CD4-positive, alpha-beta T cell treated with Interleukin-15 for 4 hours (primary cell): Measurements from ENCODE around the gene SRGAP2B.
"Not testable (repeated sequence)": the region's sequence is repeated elsewhere in the genome, so short reads cannot be mapped to it uniquely, and the experiment has no call there.

Experiments used
- DNase-seq: peaks from one replicate; pipeline ENCODE4 v3.0.0-alpha.2; 2020; ENCODE audit warnings: low spot score

The SRGAP2B gene

DNA sequence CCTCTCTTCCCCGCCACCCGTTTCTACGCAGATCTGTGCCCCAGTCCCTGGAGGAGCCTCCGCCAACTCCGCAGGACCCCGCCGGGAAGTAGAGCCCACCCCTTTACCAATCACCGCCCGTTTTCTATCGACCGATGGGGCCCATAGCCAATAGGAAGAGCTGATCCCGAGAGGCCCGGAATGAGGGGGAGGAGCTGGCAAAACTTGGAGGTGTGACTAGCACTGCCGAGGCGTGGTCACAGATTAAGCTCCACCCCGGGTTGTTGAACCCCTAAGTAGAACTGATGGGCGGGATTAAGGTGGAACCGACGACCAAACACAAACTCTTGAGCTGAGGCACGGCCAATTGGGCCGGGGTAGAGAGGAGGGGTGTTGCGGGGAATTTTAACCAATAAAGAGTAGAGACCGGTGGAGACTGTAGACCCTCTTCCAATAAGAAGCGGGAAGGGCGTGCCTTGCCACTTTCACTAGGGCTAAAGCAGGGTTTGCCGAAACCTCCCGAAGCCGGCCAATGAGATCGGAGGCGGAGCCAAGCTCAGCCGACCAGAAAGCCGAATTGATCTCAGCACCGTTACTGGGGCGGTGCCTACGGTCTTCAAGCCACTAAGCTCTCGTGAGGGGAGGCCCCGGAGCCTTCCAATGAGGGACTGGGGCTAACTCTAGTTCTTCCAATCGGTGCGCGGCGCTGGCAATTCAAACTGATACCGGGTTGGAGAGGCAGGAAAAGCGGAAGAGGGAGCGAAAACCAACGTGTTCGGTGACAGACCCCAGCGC lies at the start of gene SRGAP2B, which contains the start of gene FAM72D:
TSS of gene SRGAP2B (minus strand) at position 45 of the 774 bp plus-strand sequence. CDS start 2,427 bp downstream, outside the sequence.
TSS of gene FAM72D (plus strand) at position 691 of the 774 bp plus-strand sequence. CDS start 874 bp downstream, outside the sequence.
- not testable (repeated sequence) for DNase-seq

DNA sequence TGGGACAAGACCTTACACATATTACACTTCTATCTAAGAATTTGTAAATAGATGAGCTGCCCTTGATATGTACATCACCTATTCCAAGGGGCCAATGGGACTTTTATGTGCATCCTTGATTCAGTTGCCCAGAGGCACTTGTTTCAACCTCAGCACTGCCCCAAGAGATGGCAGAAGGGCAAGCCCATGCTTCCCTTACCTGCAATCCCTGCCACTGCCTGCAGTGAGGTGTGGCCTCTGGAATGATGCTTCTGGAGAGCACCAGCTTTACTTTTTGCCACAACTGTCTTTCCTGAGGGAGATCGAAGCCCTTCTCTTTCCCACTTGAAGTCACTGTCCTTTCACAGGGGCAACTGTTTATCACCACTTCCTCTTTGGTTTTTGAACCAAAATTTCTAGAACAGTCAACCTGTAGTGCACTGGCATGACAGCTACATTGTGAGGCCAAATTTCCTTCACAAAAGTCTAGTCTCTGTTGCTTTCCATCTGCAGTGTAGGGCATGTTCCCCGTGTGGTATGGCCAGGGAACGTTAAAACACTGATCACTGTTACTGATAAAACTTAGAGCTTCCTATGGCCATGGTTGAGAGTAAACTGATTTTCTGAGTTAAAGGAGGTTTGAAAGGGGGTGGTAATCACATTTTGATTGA lies 49.3 kb upstream of the SRGAP2B start:
- DNase-seq = not testable (repeated sequence)

GRCh38 chr1:145140549-145140948 lies 45.4 kb upstream of the SRGAP2B start:
- not testable (repeated sequence) for DNase-seq

- not testable (repeated sequence) for DNase-seq
Observed at GRCh38 chr1:145134476-145134875, 39.3 kb upstream of the SRGAP2B start.

GRCh38 chr1:145128697-145129469 lies 33.8 kb upstream of the SRGAP2B start:
- not testable (repeated sequence) for DNase-seq

- not testable (repeated sequence) for DNase-seq
Observed at GRCh38 chr1:145127144-145127543, 32.0 kb upstream of the SRGAP2B start.

- DNase-seq = not testable (repeated sequence)
Observed at GRCh38 chr1:145125112-145125511, 30.0 kb upstream of the SRGAP2B start.

- not testable (repeated sequence) for DNase-seq
Observed at GRCh38 chr1:145123992-145124641, 29.0 kb upstream of the SRGAP2B start.

DNA sequence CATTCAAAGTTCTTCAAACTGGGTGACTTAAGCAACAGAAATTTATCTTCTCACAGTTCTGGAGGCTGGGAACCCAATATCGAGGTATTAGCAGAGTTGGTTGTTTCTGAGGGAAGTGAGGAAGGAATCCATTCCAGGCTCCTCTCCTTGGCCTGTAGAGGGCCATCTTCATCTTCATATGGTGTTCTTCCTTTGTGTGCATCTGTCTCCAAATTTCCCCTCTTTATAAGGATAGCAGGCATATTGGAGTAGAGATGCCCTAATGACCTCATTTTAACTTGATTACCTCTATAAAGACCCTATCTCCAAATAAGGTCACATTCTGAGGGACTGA lies 27.9 kb upstream of the SRGAP2B start:
- DNase-seq = not testable (repeated sequence)

DNA sequence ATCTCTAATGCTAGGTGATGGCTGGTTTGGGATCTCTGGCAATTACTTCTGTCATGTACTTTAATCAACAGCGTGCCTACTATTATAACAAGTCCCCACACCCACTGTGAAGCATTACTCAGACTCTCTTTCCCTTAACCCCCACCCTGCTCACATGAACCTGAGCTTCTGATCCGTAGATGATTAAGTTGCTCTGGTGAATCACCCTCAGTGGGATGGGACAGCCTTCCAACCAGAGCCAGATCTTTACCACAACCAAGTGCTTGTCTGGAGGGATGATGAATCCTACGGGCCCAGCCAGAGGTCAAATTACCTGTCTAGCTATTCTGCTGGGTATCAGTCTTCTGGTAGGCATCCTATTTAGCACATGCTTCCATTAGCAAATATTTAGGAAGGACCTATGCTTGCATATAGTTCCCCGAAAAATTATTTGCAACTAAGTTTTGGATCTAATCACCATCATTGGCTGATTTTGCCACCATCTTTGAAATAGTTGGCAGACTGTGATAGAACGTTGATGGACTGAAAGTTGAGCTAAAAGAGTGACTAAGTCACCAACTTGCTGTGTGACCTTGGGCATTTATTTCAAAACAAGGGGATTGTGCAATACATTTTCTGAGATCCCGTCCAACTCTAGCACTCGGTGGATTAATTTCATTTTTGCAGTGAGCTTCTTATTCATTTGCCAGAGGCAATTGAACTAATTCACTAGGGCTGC lies 27.4 kb upstream of the SRGAP2B start:
- not testable (repeated sequence) for DNase-seq

DNA sequence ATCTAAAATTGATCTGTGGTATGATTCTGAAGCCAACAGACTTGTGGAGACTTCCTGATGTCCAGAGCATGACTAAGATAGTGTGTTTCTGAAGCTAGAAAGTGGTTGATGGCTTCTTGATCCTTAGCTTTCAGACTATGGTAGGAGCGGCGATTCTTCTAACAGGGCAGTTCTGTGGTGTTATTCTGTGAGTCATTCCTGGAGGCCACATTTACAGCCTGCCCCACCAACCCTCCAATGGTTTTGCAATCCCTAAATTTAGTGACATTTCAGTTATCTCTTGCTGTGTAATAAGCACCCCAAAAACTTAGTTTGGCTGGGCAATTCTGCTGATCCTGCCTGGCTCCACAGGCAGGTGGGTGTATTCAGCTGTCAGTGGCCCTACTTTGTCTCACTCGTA lies 24.7 kb upstream of the SRGAP2B start:
- not testable (repeated sequence) for DNase-seq

- not testable (repeated sequence) for DNase-seq
Observed at GRCh38 chr1:145115587-145116493, 20.7 kb upstream of the SRGAP2B start.

GRCh38 chr1:145114560-145115057 lies 19.5 kb upstream of the SRGAP2B start:
- DNase-seq = not testable (repeated sequence)

DNA sequence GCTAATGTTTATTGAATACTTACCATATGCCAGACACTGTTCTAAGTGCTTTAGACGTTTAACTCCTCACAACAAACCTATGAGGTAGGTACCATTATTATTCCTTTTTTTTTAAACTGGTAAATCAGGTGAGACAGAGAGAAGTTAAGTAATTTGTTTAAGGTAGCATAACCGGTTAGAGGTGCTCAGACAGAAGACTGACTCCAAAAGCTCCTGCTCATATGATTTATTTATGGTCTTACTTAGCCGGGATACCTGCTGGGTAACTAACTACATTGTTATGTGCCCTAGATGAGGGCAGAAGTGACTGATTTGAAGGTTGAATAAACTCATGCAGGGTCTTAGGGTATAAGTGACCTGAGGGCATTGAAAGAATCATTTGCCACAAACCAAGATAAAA lies 17.6 kb upstream of the SRGAP2B start:
- not testable (repeated sequence) for DNase-seq

GRCh38 chr1:145111674-145112073 lies 16.5 kb upstream of the SRGAP2B start:
- DNase-seq = not testable (repeated sequence)

DNA sequence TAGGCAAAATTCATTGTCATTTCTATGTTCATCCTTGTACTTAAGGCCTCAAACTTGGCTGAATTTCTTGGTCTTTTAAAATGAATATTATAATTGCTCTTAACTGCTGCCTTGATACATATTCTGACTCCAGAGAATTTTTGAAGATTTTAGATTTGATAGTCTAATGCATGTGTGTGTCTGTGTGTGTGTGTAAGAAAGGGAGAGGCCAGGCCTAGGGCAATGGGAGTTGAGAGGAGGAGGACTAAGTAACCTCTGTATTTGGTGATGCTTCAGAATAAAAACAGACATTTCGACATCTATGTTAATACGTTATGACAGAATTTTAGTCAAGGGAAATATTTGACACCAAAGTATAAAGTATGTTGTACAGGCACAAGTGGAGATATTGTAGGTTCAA lies 8.2 kb upstream of the SRGAP2B start:
- not testable (repeated sequence) for DNase-seq

GRCh38 chr1:145101725-145102124 lies 6.6 kb upstream of the SRGAP2B start:
- not testable (repeated sequence) for DNase-seq

DNA sequence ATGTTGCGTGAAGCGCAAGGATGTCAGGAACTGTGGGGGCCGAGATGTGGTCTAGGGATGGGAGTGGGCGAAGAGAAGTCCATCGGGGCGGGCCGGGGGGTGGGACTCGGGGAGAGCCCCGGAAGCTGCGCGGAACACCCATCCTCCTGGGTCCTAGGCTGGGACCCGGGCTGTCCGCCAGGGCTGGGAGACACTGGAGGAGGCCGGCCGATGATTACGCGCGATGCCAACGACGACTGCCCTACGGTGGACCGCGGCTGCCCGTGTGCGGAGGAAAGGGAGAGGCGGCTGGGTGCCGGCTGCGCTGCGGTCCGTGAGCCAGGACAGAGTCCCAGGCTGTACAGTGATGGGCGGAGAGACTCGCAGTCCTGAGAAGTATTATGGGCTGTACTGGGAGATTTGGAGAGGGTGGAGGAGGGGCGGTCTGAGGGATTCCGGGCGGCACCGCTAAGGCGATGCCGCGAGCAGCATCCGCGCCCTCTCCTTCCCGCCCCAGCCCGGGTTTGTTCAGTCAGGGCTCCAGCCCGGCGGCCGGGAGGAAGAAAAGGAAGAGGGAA lies 395 bp downstream of the SRGAP2B start:
- not testable (repeated sequence) for DNase-seq

DNA sequence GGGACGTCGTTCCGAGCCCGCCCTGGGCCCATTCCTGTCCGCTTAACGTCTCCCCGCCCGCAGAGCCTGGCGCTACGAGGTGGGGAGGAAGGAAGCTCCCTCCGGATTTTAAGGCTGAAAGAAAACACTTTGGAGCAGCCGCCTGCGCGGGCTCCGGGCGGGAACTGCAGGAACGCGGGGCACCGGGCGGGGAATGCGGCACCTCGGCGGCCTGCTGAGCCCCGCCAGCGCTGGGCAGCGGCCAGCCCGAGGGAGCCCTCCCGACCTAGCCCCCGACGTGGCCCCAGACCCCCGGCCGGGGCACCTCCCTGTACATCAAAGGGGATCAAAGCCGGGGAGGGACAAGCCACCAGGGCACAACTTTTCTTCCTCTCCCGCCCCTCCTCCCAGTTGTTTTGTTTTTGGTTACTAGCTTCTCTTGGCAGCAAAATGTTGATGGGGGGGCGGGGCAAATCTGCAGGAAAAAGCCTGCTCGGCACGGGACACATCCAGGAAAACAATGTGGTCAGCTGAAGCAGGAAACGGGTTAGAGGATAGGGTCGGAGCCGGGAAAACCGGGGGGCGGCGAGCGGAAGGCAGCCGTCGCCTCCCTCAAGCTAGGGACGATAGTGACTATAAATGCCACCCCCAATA lies 1.5 kb downstream of the SRGAP2B start:
- DNase-seq = not testable (repeated sequence)
